GM12878 (cell line): Measurements from ENCODE around the gene SIGLEC10. TPM values are rescaled to one million over a fixed set of nuclear protein-coding genes. Genes with fewer than 3 reads are reported as not detected.

ENCODE experiments used
- CHD2 ChIP-seq: IDR thresholded peaks from 2 replicates; pipeline ENCODE4 v1.6.1; 2011; ENCODE audit warnings: low read depth, low read length, improper control_type of control experiment, borderline replicate concordance
- CUX1 ChIP-seq: IDR thresholded peaks from 2 replicates; pipeline ENCODE4 v1.6.1; 2012; ENCODE audit warnings: improper control_type of control experiment, low read depth, low read length; ENCODE audit not compliant: insufficient replicate concordance
- ETV6 ChIP-seq, 2 experiments: fragments of 450-650 bp in 1 of 2; IDR thresholded peaks in 1 of 2; conservative IDR thresholded peaks in 1 of 2; 2 replicates each; pipeline ENCODE4 v1.6.1; 2014; ENCODE audit warnings: antibody characterized with exemption in 1 of 2, borderline replicate concordance in 1 of 2, low read depth in 1 of 2, mild to moderate bottlenecking in 1 of 2, moderate library complexity in 1 of 2
- FOXM1 ChIP-seq: IDR thresholded peaks from 2 replicates; pipeline ENCODE4 v1.6.1; 2012; ENCODE audit warnings: low read depth, mild to moderate bottlenecking, inconsistent platforms, low read length, moderate library complexity
- IRF3 ChIP-seq: fragments of 450-650 bp; IDR thresholded peaks from 2 replicates; pipeline ENCODE4 v1.6.1; 2014; ENCODE audit warnings: mild to moderate bottlenecking
- KLF5 ChIP-seq: fragments of 450-650 bp; IDR thresholded peaks from 2 replicates; pipeline ENCODE4 v1.6.1; 2014; ENCODE audit warnings: mild to moderate bottlenecking; ENCODE audit not compliant: partially characterized antibody
- LARP7 ChIP-seq: fragments of 450-650 bp; IDR thresholded peaks from 2 replicates; pipeline ENCODE4 v1.6.1; 2017; ENCODE audit warnings: mild to moderate bottlenecking
- RFX5 ChIP-seq: IDR thresholded peaks from 2 replicates; pipeline ENCODE4 v1.6.1; 2011; ENCODE audit warnings: low read depth, low read length, improper control_type of control experiment
- RUNX3 ChIP-seq: IDR thresholded peaks from 2 replicates; pipeline ENCODE4 v1.6.1; 2012; ENCODE audit warnings: low read length, inconsistent platforms
- SREBF1 ChIP-seq: IDR thresholded peaks from 2 replicates; pipeline ENCODE4 v1.6.1; 2012; ENCODE audit warnings: mild to moderate bottlenecking, low read length
- USF2 ChIP-seq: IDR thresholded peaks from 2 replicates; pipeline ENCODE4 v1.6.1; 2011; ENCODE audit warnings: low read depth, low read length, improper control_type of control experiment, borderline replicate concordance
- ZNF207 ChIP-seq: fragments of 450-650 bp; IDR thresholded peaks from 2 replicates; pipeline ENCODE4 v1.6.1; 2014; ENCODE audit warnings: antibody characterized with exemption, mild to moderate bottlenecking, borderline replicate concordance
- ZNF687 ChIP-seq: fragments of 450-650 bp; IDR thresholded peaks from 2 replicates; pipeline ENCODE4 v1.6.1; 2017; ENCODE audit warnings: mild to moderate bottlenecking, moderate library complexity
- polyA plus RNA-seq, 11 experiments: library from polyadenylated mRNA; depleted of rRNA in 4 of 11; unstranded in 6 of 11; stranded (reverse) in 5 of 11; fragments of >200 nt; fragmentation: Nextera tagmentation in 4 of 11; fragmentation: Illumina TruSeq in 1 of 11; extraction: Ambion mirVana in 4 of 11; extraction: Trizol in 1 of 11; gene quantifications; 1 replicate in 1 of 11; 2 replicates in 10 of 11; pipeline versions ENCODE4 v1.2.1 to v1.2.3, GENCODE V29; 2011 to 2016; ENCODE audit warnings: inconsistent platforms in 2 of 11, missing spikeins in 2 of 11, low read depth in 1 of 11
- total RNA-seq, 4 experiments: library from RNA; depleted of rRNA in 3 of 4; stranded (reverse); fragments of >200 nt in 3 of 4; fragmentation: Illumina TruSeq in 1 of 4; extraction: Trizol in 1 of 4; gene quantifications; 2 replicates each; pipeline versions ENCODE4 v1.2.1 to v1.2.3, GENCODE V29; 2013 to 2021

Gene SIGLEC10
- total and polyA plus RNA-seq, 10 of the 15 experiments (the other 5 are each of a cell fraction or from before 2014, with no cell fraction given): 2.3 to 16.8 (median 7.8) TPM

GRCh38 chr19:51394050-51394836 lies 23.2 kb downstream of the SIGLEC10 start (continued):
- TF ChIP-seq CUX1 (peak; percentile 46), FOXM1 (peak; percentile 62; the same call in 1 of the 2 replicates), ETV6 (conservative IDR thresholded peaks at IDR 0.05 in 1 of 2, IDR thresholded peaks at IDR 0.05 in 1 of 2; ENCODE audit: borderline replicate concordance in 1 of 2, low read depth in 1 of 2) (peak in 1 of 2 experiments; percentile 8; a peak in 1 of 4 replicates), USF2 (peak; percentile 28; the same call in 1 of the 2 replicates), ZNF687 (0 out of 2 replicates have a peak, but pooled peaks have one; percentile 7), LARP7 (no peak), RFX5 (peak; percentile 70; the same call in 1 of the 2 replicates), KLF5 (peak; percentile 24), RUNX3 (peak; percentile 87), SREBF1 (no peak), IRF3 (peak; percentile 82; the same call in 1 of the 2 replicates), ZNF207 (0 out of 2 replicates have a peak, but pooled peaks have one; percentile 13), CHD2 (peak; percentile 95)
